H1 (cell line): ENCODE data around the gene MGME1.

Experiments
- CEBPB ChIP-seq: IDR thresholded peaks from 2 replicates; pipeline ENCODE4 v1.6.1; 2012; ENCODE audit warnings: low read depth, low read length
- CREB1 ChIP-seq: IDR thresholded peaks from 2 replicates; pipeline ENCODE4 v1.6.1; 2012; ENCODE audit warnings: inconsistent platforms
- CTCF ChIP-seq, 3 experiments: IDR thresholded peaks; 1 replicate in 2 of 3; 2 replicates in 1 of 3; pipeline versions ENCODE4 v1.5.1 to v1.6.1; 2011; ENCODE audit warnings: low read length in 3 of 3, mild to moderate bottlenecking in 3 of 3, inconsistent platforms in 2 of 3, low read depth in 1 of 3, moderate library complexity in 1 of 3; ENCODE audit not compliant: insufficient read depth in 1 of 3; ENCODE audit errors: control extremely low read depth in 1 of 3
- FOSL1 ChIP-seq: IDR thresholded peaks from 2 replicates; pipeline ENCODE4 v1.6.1; 2011; ENCODE audit warnings: mild to moderate bottlenecking, low read depth, low read length, moderate library complexity; ENCODE audit not compliant: insufficient read depth
- HDAC6 ChIP-seq: IDR thresholded peaks from one replicate; pipeline ENCODE4 v1.7.1; 2012; ENCODE audit warnings: low read depth, mild to moderate bottlenecking, inconsistent platforms, low read length, moderate library complexity
- POLR2A ChIP-seq, 2 experiments: IDR thresholded peaks; 1 replicate in 1 of 2; 2 replicates in 1 of 2; pipeline ENCODE4 v1.6.1; 2011; ENCODE audit warnings: low read depth in 2 of 2, low read length in 2 of 2, mild to moderate bottlenecking in 2 of 2; ENCODE audit errors: control extremely low read depth in 1 of 2
- RFX5 ChIP-seq: IDR thresholded peaks from 2 replicates; pipeline ENCODE4 v1.6.1; 2011; ENCODE audit warnings: low read depth, low read length, improper control_type of control experiment, borderline replicate concordance
- SP1 ChIP-seq: IDR thresholded peaks from 2 replicates; pipeline ENCODE4 v1.6.1; 2011; ENCODE audit warnings: low read depth, low read length
- TAF7 ChIP-seq: optimal IDR thresholded peaks from 2 replicates; pipeline ENCODE3; 2011; ENCODE audit warnings: low read depth, mild to moderate bottlenecking, inconsistent platforms, low read length, moderate library complexity, borderline replicate concordance

GRCh38 chr20:17933711-17934110, 35.1 kb upstream of the MGME1 start:
- no peak for TF ChIP-seq SP1
- TF ChIP-seq FOSL1 = no peak
- TF ChIP-seq HDAC6 = no peak
- no peak for TF ChIP-seq CREB1
- no peak for TF ChIP-seq RFX5
- TF ChIP-seq CTCF (IDR thresholded peaks at IDR 0.05; ENCODE audit: control extremely low read depth in 1 of 3, insufficient read depth in 1 of 3, low read depth in 1 of 3, low read length in 3 of 3) = no peak
- TF ChIP-seq TAF7 = no peak
- no peak for TF ChIP-seq CEBPB
- no peak for TF ChIP-seq POLR2A (IDR thresholded peaks at IDR 0.05; ENCODE audit: control extremely low read depth in 1 of 2, low read depth in 2 of 2, low read length in 2 of 2)
